Left lung (tissue), 10 donors: ENCODE measurements around the gene PDCD6IP. TPM values are rescaled to one million over a fixed set of nuclear protein-coding genes. Genes with fewer than 3 reads are reported as not detected.

Experiments
- ATAC-seq: fragments of 200-7000 bp; cut with Tn5 transposase; one replicate; pipeline ENCODE4 v1.9.1; 2020; ENCODE audit warnings: moderate library complexity
- DNase-seq, 4 donors: peaks; one replicate each; pipeline ENCODE4 v3.0.0-alpha.2; 2013 to 2020
- H3K27ac ChIP-seq, 2 donors: fragments of 200-600 bp; sonication (generic) in 1 of 2; one replicate each; pipeline versions ENCODE4 v1.5.0 to v1.8.0; 2020 to 2021
- H3K27me3 ChIP-seq, 2 donors: fragments of 200-600 bp; sonication (generic) in 1 of 2; one replicate each; pipeline versions ENCODE4 v1.5.0 to v1.8.0; 2020 to 2021
- H3K36me3 ChIP-seq, 2 donors: fragments of 200-600 bp; sonication (generic) in 1 of 2; one replicate each; pipeline versions ENCODE4 v1.5.0 to v1.8.0; 2020 to 2021
- H3K4me1 ChIP-seq, 2 donors: fragments of 200-600 bp; one replicate each; pipeline ENCODE4 v1.8.0; 2021
- H3K4me3 ChIP-seq, 2 donors: fragments of 200-600 bp; sonication (generic) in 1 of 2; one replicate each; pipeline versions ENCODE4 v1.5.0 to v1.8.0; 2020 to 2021; ENCODE audit warnings: mild to moderate bottlenecking in 1 of 2
- H3K9me3 ChIP-seq, 2 donors: fragments of 200-600 bp; sonication (generic) in 1 of 2; one replicate each; pipeline versions ENCODE4 v1.5.0 to v1.8.0; 2020 to 2021
- intact Hi-C, 2 donors: fragments of 100-400 bp; cut with DNase I; formaldehyde crosslinking; loops; one replicate each; pipeline versions ENCODE4 v1.11.2 to v1.14.2; 2022
- polyA plus RNA-seq, 6 donors: library from polyadenylated mRNA; unstranded; fragments of 120-200 nt; gene quantifications; one replicate each; pipeline ENCODE4 v1.2.1, GENCODE V29; 2013; ENCODE audit not compliant: insufficient read length in 6 of 6
- total RNA-seq, 2 donors: library from RNA; stranded (reverse); fragmentation: NEBNext Ultra II Directional; extraction: Animal tissue kit (Norgen Biotek cat#: 25700); gene quantifications; one replicate each; pipeline ENCODE4 v1.2.1, GENCODE V29; 2021
- TF ChIP-seq, protein P1 (sequence below), 2 donors: fragments of 200-600 bp; sonication (generic) in 1 of 2; IDR thresholded peaks; one replicate each; pipeline versions ENCODE4 v1.5.0 to v1.8.0; 2021; ENCODE audit warnings: antibody characterized with exemption in 2 of 2
- donor health status: DM: no; HTN: yes; CAD: no.
- donor health status: DM: no; HTN: no; CAD: no.

PDCD6IP gene
- total and polyA plus RNA-seq, 8 donors = 172 to 270 (median 205) TPM

DNA sequence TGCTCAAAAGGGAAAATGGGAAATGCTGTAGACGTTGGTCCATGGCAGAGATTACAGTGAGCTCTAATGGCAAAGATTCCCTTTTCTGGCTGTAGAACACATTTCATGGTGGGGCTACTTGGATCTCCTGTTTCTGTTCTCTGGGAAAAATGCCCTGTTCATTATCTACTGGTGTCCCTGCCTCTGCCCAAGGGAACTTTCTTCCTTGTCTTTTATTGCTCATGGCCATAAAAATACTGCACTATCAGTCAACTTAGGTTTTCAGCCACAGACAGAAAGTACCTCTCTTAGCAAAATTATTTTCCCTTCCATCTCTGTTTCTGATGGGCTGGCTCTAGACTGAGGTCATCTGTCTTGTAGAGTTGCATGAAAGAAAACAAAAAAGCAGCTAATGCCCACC lies 98.9 kb downstream of the PDCD6IP start:
- DNase-seq (no peak), ATAC-seq (no peak)
- H3K4me1 ChIP-seq = no peaks in the 10 kb centered on the region
- H3K36me3 ChIP-seq = no peaks in the 10 kb centered on the region
- H3K27me3 ChIP-seq = no peaks in the 10 kb centered on the region
- no peak overlapping the region for H3K4me3 ChIP-seq
- H3K27ac ChIP-seq = no peak overlapping the region
- H3K9me3 ChIP-seq = no peaks in the 10 kb centered on the region
- TF ChIP-seq, protein P1, sequence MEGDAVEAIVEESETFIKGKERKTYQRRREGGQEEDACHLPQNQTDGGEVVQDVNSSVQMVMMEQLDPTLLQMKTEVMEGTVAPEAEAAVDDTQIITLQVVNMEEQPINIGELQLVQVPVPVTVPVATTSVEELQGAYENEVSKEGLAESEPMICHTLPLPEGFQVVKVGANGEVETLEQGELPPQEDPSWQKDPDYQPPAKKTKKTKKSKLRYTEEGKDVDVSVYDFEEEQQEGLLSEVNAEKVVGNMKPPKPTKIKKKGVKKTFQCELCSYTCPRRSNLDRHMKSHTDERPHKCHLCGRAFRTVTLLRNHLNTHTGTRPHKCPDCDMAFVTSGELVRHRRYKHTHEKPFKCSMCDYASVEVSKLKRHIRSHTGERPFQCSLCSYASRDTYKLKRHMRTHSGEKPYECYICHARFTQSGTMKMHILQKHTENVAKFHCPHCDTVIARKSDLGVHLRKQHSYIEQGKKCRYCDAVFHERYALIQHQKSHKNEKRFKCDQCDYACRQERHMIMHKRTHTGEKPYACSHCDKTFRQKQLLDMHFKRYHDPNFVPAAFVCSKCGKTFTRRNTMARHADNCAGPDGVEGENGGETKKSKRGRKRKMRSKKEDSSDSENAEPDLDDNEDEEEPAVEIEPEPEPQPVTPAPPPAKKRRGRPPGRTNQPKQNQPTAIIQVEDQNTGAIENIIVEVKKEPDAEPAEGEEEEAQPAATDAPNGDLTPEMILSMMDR (IDR thresholded peaks at IDR 0.05) = no peak
- intact Hi-C loops = no loop called here

DNA sequence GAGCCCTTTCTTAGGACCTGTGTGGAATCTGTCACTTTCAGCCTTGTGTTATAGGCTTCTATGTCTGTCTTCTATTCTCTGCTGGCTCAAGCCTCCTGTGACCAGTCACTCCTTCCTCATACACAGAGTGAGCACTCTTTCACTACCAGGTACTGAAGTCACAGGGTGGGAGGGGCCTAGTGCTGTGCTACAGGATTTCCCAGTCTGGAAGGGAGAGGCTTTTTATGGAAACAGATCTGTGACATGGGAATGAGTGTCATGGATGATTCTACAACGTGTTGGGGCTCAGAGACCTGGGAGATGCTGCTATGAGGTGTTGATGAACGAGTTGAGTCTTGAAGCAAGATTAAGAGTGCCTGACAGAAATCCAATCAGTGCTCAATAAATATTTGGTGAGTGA lies 100.5 kb downstream of the PDCD6IP start:
- TF ChIP-seq, protein P1 (IDR thresholded peaks at IDR 0.05) = no peak

DNA sequence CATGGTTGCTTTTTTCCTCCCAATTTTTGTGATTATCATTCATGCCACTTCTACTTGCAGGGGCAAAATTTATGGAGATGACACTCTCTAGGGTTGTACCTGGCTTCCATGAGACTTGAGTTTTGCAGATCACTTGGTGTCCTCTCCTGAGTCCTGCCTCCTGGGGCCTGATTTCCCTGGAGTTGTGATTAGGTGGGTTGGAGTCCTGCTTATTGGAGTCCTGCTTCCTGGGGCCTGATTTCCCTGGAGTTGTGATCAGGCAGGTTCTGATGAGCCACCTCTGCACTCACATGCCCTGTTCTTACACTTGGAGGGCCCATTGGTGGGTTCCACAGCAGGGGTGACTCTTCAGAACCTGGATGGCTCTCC lies 102.0 kb downstream of the PDCD6IP start:
- Histone ChIP-seq H3K4me3 (no peak overlapping the region), H3K27me3 (no peaks in the 10 kb centered on the region), H3K9me3 (no peaks in the 10 kb centered on the region), H3K36me3 (no peaks in the 10 kb centered on the region), H3K27ac (no peak overlapping the region), H3K4me1 (no peaks in the 10 kb centered on the region)
- no peak for DNase-seq
- no peak for ATAC-seq
- intact Hi-C loops = no loop called here
- TF ChIP-seq, protein P1 (IDR thresholded peaks at IDR 0.05) = no peak

More for the DNA sequence above, 100.5 kb downstream of the PDCD6IP start:
- intact Hi-C loops = no loop called here
- ATAC-seq (no peak), DNase-seq (no peak)
- H3K4me3 ChIP-seq = no peak overlapping the region
- H3K9me3 ChIP-seq = no peaks in the 10 kb centered on the region
- no peak overlapping the region for H3K27ac ChIP-seq
- H3K36me3 ChIP-seq = no peaks in the 10 kb centered on the region
- H3K27me3 ChIP-seq = no peaks in the 10 kb centered on the region
- H3K4me1 ChIP-seq = no peaks in the 10 kb centered on the region

DNA sequence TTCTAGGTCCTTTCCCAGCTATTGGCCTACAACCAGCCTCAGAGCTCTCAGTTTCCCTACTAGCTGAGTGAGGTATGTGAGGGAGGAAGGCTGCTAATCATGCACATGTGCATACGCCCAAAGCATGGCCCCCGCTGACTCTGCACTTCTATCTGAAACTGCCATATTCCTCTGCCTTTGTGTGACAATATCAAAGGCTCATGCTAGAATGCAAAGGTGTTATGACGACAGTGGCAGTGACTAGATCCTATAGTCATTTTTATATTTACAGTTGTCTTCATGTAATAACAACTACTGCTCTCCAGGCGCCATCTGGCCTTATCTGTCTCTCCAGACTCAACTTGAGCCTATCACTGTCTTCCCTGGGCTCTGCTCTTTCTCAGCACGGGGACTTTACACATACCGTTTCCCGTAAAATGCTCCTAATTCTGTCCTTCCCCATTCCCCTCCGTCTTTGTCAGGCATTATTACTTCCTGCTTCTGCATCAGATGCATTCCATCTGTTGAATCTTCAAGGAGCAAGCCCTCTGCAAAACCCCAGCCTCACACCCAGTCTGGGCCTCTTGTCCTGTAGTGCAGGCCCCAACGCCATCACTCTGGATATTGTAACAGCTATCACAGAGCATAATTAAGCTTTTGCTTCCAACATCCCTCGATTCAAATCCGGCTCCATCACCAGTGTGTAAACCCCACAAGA lies 102.5 kb downstream of the PDCD6IP start:
- intact Hi-C loops = no loop called here
- DNase-seq = no peak
- no peak for ATAC-seq
- H3K4me1 ChIP-seq = no peaks in the 10 kb centered on the region
- no peak overlapping the region for H3K27ac ChIP-seq
- no peaks in the 10 kb centered on the region for H3K27me3 ChIP-seq
- no peaks in the 10 kb centered on the region for H3K36me3 ChIP-seq
- H3K4me3 ChIP-seq = no peak overlapping the region
- TF ChIP-seq, protein P1 (IDR thresholded peaks at IDR 0.05) = no peak
- H3K9me3 ChIP-seq = no peaks in the 10 kb centered on the region

DNA sequence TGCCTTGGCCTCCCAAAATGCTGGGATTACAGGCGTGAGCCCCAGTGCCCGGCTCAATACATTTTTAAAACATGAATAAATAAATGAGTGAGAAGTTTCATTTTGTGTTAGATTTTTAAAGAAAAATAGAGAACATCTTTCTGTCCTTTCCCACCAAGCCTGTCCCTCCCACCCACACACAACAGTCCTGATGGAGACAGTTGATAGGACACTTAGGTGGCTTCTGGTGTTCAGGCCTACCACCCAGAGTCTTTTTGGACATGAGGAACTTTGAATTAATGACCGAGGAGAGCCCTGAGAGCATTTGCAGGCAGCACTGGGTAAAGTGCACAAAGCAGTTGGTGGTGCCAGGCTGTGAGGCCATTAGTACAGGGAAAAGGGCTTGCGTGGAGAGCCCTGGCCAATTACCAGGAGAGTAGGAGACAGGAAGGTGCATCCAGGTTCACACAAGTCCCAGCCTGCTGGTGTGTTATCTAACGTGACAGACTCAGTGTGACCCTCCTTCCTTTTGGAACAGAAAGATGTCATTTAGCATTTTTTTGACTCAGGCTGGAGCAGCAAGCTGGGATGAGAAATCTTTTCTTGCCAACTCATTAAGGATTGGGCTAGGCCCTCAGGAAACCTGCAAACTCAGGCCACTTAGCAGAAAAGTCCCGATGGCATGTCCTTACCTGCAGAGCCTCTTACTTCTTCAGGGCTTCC lies 103.6 kb downstream of the PDCD6IP start:
- no peaks in the 10 kb centered on the region for H3K27me3 ChIP-seq
- H3K9me3 ChIP-seq = no peaks in the 10 kb centered on the region
- no peak for ATAC-seq
- no peaks in the 10 kb centered on the region for H3K36me3 ChIP-seq
- no peak overlapping the region for H3K4me3 ChIP-seq
- H3K4me1 ChIP-seq = no peaks in the 10 kb centered on the region
- TF ChIP-seq, protein P1 (IDR thresholded peaks at IDR 0.05) = no peak
- intact Hi-C loops = no loop called here
- H3K27ac ChIP-seq = no peak overlapping the region
- no peak for DNase-seq
